PFSK-1 (cell line): ENCODE results near the gene C1orf87.

ENCODE experiments used
- FOXP2 ChIP-seq: optimal IDR thresholded peaks from 2 replicates; pipeline ENCODE3; 2011; ENCODE audit warnings: borderline replicate concordance, control low read depth, inconsistent platforms; ENCODE audit not compliant: insufficient read depth; ENCODE audit errors: extremely low read length, extremely low read depth
- POLR2AphosphoS5 ChIP-seq: IDR thresholded peaks from 2 replicates; pipeline ENCODE4 v1.6.1; 2012; ENCODE audit warnings: low read depth, mild to moderate bottlenecking, control low read depth, low read length, moderate library complexity
- REST ChIP-seq, 2 experiments: IDR thresholded peaks; 2 replicates each; pipeline versions ENCODE4 v1.6.1 to v1.8.0; 2011 to 2012; ENCODE audit warnings: low read depth in 2 of 2, low read length in 2 of 2, control low read depth in 1 of 2, inconsistent platforms in 1 of 2, mild to moderate bottlenecking in 1 of 2, moderate library complexity in 1 of 2; ENCODE audit not compliant: insufficient read depth in 1 of 2
- SIN3A ChIP-seq: IDR thresholded peaks from 2 replicates; pipeline ENCODE4 v1.6.1; 2012; ENCODE audit warnings: mild to moderate bottlenecking, low read length, moderate library complexity, borderline replicate concordance; ENCODE audit not compliant: insufficient read depth
- TAF1 ChIP-seq: IDR thresholded peaks from 2 replicates; pipeline ENCODE4 v1.6.1; 2012; ENCODE audit warnings: low read length, control low read depth, borderline replicate concordance; ENCODE audit not compliant: insufficient read depth

C1orf87 gene

GRCh38 chr1:60113028-60113427 is 39.5 kb upstream of the C1orf87 start:
- no peak for TF ChIP-seq TAF1
- TF ChIP-seq SIN3A: no peak
- no peak for TF ChIP-seq REST (IDR thresholded peaks at IDR 0.05; ENCODE audit: insufficient read depth in 1 of 2, low read depth in 2 of 2, low read length in 2 of 2)
- TF ChIP-seq FOXP2: no peak
- TF ChIP-seq POLR2AphosphoS5: no peak

GRCh38 chr1:60111716-60112115 is 38.1 kb upstream of the C1orf87 start:
- no peak for TF ChIP-seq SIN3A
- no peak for TF ChIP-seq REST (IDR thresholded peaks at IDR 0.05; ENCODE audit: insufficient read depth in 1 of 2, low read depth in 2 of 2, low read length in 2 of 2)
- TF ChIP-seq FOXP2: no peak

GRCh38 chr1:60111118-60111517 is 37.5 kb upstream of the C1orf87 start:
- no peak for TF ChIP-seq TAF1
- no peak for TF ChIP-seq REST (IDR thresholded peaks at IDR 0.05; ENCODE audit: insufficient read depth in 1 of 2, low read depth in 2 of 2, low read length in 2 of 2)
- TF ChIP-seq POLR2AphosphoS5: no peak
- TF ChIP-seq SIN3A: no peak
- no peak for TF ChIP-seq FOXP2

GRCh38 chr1:60108196-60108595 is 34.6 kb upstream of the C1orf87 start:
- TF ChIP-seq SIN3A: no peak
- TF ChIP-seq TAF1: no peak
- no peak for TF ChIP-seq REST (IDR thresholded peaks at IDR 0.05; ENCODE audit: insufficient read depth in 1 of 2, low read depth in 2 of 2, low read length in 2 of 2)
- TF ChIP-seq POLR2AphosphoS5: no peak
- TF ChIP-seq FOXP2: no peak

- no peak for TF ChIP-seq FOXP2
- no peak for TF ChIP-seq TAF1
- no peak for TF ChIP-seq POLR2AphosphoS5
- TF ChIP-seq REST (IDR thresholded peaks at IDR 0.05; ENCODE audit: insufficient read depth in 1 of 2, low read depth in 2 of 2, low read length in 2 of 2): no peak
- TF ChIP-seq SIN3A: no peak
These were observed 29.6 kb upstream of the C1orf87 start for GRCh38 chr1:60103186-60103585.
